Stimulated activated CD4-positive, alpha-beta T cell treated with anti-CD3 and anti-CD28 coated beads, TNF-alpha, amount 100 ng/mL, for 48 hours (primary cell): Measurements from ENCODE around the gene ZNF441.
"Not testable (repeated sequence)": the region's sequence is repeated elsewhere in the genome, so short reads cannot be mapped to it uniquely, and the experiment has no call there.

Experiments
- DNase-seq, 3 donors: peaks; one replicate each; pipeline ENCODE4 v3.0.0-alpha.2; 2020; ENCODE audit warnings: low read depth in 3 of 3

ZNF441 gene

DNA sequence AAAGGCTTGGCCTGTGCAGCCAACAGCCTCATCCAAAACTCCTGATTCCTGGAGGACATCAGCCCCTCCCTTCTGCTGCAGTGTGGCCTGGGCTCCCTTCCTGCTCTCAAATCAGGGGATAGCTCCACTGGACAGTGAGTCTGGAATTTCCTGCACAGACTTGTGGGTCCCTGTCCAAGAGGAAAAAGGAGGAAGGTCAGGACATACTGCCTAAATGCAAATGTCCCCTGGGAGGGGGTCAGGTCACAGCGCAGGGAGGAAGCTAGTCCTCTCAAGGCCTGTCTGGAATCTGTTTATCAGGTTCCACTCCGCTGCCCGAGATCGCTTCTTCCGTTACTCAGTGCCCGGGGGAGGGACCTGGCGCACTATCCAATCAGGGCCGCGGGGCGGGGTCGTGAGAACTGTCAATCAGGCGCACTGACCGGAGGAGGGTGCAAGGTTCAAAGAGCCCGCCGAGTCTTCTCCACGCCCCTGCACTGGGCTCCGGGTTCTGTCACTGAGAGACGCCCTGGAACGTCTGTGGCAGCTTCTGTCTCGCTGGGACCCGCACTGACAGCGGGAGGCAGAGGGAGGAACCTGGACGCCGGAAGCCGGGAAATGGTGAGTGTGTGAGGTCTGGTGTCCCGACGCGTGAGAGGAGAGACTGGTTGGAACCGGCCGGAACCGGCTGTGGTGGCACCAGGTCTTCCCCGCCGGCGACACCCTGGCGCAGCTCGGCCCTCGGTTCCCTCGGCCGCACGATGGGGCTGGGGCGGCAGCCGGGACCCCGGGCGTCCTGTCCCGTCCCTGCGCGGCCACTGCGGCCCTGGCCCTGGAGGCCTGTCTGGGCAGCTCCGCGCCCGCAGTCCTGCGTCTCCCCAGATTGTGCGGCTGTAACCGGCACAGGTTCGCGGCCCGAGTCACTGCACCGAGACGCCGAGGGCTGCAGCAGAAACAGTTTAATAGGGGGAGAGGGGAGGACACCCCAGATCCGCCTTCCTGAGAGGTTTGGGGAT, at the start of gene ZNF441:
Gene ZNF441, plus strand, starts transcription at position 404 of the 995 bp plus-strand sequence. Its CDS starts 194 bp downstream, at position 598.
- DNase-seq, result peak; percentile 89 to 96 (median 92)

DNA sequence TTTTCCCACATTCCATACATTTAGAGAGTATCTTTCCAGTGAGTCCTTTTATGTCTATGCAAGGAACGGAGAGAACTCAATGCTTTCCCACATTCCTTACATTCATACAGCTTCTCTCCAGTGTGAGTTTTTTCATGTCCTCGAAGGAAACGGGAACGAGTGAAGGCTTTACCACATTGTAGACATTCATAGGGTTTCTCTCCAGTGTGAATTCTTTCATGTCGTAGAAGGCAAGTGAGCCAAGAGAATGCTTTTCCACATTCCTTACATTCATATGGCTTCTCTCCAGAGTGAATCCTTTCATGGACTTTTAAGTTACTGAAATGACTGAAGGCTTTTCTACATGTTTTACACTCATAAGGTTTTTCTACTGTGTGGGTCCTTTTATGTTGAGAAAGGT, 45.1 kb upstream of the ZNF441 start:
- no peak for DNase-seq

DNA sequence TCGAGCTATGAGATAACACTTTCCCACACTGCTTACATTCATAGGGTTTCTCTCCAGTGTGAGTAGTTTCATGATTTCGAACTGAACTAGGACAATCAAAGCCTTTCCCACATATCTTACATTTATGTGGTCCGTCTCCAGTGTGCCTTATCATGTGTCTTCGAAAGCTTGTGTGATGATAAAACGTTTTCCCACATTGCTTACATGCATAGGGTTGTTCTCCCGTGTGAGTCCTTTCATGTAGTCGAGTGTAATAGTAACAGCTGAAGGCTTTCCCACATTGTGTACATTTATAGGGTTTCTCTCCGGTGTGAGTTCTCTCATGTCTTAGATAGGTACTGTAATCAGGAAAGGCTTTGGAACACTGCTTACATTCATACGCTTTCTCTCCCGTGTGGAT, 44.4 kb upstream of the ZNF441 start:
- no peak for DNase-seq

DNA sequence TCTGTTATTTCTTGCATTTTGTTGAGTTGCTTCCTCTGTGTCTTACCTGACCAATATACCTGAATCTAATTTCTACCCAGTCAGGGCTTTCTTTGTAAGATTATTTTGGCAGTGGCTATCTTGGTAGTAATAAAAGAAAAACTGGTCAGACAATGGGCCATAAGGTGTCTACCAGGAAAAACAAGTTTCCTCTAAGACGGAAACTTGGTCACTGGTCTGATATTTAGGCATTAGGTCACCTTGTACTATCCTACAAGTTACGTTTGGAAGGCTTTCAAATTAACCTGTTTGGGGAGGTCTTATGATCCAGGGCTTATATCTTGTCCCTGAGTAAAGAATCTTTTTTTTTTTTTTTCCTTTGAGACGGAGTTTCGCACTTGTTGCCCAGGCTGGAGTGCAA, 37.2 kb upstream of the ZNF441 start:
- no peak for DNase-seq

DNA sequence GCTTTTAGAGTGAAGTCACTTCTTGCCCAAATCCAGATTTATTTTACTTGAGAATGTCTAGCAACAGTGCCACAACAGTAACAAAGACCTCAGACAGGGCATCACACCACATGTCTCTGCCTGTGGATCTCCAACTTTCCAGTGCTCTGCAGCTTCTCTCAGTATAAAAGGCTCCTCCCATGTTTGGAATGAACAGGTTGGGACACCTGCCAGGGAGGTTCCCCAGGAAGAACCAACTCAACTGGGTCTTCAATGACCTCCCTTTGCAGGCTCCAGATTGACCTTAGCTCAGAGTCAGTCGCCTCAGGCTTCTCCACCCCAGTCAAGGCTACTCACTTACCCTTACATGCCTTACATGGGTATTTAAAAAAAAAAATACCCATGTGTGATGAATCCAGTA, 31.4 kb upstream of the ZNF441 start:
- DNase-seq, result no peak

DNA sequence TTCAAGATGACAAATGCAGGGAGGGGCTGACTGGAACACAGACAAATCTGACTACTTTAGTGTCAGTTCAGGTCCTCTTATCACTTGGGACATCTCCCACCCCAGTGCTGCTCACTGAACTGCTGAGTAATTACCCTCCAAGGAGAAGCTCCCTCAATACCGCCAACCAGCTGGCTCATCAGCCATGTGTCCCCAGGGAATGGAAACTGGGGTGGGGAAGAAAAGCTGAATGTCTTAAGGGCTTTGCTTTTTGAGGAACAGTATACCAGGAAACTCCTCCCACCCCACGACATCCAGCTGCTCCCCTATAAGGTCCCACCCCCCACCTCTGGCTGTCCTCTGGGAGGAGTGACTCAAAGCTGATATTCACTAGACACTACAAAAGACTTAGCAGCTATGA, 30.1 kb upstream of the ZNF441 start:
- no peak for DNase-seq

DNA sequence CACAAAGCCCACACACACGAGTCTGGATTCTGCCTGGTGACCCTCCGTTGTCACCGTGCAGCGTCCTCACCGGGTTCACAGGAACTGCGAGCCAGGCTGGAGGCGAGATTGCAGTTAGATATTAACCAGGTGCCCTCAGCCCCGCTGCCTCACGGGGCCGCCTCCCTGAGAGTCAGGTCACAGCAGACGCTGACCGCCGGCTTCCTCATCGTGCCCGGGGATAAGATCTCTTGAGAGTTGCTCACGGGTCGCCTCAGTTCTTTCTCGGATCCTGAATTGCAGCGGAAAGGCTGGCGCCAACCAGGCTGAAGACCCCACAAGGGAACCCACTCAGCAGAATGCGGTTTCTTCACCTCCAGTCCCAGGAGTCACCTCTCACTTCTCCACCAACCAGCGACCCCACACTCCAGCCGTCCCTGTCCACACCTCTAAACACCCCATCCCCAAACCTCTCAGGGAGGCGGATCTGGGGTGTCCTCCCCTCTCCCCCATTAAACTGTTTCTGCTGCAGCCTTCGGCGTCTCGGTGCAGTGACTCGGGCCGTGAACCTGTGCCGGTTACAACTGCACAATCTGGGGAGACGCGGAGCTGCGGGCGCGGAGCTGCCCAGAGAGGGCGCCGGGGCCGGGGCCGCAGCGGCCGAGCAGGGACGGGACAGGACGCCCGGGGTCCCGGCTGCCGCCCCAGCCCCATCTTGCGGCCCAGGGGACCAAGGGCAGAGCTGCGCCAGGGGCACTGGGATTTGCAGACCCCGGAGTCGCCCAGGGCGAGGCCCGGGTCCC, 28.6 kb upstream of the ZNF441 start:
- DNase-seq, result no peak

DNA sequence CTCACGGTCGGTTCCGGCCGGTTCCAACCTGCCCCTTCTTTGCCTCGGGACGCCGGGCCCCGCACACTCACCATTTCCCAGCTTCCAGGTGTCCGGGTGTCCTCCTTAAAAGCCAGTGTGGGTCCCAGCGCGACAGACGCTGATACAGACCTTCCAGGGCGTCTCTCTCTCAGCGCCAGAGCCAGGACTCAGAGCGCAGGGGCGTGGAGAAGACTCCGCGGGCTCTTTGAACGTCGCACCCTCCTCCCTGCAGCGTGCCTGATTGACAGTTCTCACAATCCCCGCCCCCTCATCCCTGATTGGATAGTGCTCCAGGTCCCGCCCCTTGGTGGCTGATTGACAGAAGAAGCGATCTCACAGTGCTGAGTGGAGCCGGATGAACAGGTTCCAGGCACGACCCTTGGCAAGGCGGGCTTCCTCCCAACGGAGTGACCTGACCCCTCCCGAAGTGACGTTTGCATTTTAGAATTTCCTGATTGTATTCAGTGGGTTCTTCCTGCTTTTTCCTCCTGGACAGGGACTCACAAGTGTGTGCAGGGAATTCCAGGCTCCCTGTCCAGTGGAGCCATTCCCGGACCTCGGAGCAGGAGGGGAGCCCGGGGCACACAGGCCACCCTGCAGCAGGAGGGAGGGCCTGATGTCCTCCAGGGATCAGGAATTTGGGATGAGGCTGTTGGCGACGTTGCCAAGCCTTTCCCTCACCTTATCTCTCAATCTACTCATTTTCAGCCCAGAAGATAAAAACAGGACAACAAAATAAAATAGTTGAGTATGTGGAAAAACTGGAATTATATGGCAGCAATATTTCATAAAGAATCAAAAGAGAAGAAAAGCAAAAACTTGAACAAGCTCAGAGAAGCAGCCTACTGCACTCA, 27.8 kb upstream of the ZNF441 start, which contains the start of gene ZNF823:
Gene ZNF823, minus strand, starts transcription at position 201 of the 875 bp plus-strand sequence. Its CDS starts 127 bp downstream, at position 74.
- DNase-seq, result peak; percentile 96 to 99 (median 98)

DNA sequence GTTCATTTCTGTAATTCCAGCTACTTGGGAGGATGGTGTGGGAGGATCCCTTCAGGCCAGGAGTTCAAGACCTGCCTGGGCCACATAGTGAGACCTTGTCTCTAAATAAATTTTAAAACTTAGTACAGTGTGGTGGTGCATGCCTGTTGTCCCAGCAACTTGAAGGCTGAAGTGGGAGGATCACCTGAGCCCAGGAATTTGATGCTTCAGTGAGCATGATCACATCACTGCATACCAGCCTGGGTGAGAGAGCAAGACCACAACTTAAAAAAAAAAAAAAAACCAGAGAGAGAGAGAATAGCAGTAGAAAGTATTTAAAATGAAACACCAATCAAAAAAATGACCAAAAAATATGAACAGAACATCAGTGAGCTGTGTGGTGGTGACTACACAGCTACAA, 20.9 kb upstream of the ZNF441 start:
- DNase-seq, result no peak

DNA sequence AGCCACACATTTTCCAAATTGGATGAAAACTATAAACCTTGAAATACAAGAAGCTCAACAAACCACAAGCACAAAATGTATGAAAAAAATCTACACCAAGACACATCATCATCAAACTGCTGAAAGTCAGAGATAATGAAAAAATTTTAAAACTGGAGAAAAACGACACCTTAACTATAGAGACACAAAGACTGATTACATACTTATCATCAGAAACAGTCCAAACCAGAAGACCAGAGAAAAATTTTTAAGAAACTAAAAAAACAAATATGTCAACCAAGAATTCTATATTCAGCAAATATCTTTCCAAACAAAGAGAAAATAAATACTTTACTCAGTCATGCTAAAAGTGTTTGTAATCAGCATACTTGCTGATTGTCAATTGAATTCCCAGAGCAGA, 19.5 kb upstream of the ZNF441 start:
- DNase-seq, result no peak

DNA sequence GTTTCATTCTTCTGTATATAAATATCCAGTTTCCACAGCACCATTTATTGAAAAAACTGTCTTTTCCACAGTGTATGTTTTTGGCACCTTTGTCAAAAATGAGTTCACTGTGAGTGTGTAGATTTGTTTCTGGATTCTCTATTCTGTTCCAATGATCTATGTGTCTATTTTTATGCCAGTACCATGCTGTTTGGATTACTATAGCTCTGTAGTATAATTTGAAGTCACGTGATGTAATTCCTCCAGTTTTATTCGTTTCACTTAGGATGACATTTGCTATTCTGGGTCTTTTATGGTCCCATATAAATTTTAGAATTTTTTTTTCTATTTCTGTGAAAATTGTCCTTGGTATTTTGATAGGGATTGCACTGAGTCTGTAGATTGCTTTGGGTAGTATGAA, 17.0 kb upstream of the ZNF441 start:
- DNase-seq, result no peak

DNA sequence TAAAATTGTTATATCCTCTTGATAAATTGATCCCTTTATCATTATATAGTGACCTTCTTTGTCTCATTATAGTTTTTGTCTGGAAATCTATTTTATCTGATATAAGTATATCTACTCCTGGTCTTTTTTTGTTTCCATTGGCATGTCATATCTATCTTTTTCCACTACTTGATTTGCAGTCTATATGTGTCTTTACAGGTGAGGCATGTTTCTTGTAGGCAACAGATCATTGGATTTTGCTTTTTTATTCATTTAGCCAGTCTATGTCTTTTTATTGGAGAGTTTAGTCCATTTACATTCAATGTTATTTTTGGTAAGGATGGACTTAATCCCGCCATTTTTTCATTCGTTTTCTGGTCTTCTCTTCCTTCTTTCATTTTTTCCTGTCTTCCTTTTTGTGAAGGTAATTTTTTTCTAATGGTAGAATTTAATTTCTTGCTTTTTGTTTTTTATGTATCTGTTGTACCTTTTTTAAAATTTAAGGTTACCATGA, 14.5 kb upstream of the ZNF441 start:
- no peak for DNase-seq

DNA sequence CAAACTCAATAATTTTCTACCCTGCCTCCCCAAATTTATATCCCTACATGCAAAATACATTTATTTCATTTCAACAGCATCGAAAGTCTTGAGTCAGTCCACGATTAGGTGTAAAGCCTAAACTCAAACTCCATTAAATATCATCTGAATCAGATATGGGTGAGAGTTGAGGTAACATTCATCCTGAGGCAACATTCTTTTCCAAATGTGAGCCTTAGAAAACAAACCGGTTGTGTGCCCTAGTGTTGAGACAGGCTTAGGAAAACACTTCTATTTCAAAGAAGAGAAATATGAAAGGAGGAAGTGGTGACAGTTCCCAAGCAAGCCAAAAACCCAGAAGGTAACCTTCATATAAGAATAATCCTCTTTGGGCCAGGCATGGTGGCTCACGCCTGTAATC, 12.1 kb upstream of the ZNF441 start:
- no peak for DNase-seq

DNA sequence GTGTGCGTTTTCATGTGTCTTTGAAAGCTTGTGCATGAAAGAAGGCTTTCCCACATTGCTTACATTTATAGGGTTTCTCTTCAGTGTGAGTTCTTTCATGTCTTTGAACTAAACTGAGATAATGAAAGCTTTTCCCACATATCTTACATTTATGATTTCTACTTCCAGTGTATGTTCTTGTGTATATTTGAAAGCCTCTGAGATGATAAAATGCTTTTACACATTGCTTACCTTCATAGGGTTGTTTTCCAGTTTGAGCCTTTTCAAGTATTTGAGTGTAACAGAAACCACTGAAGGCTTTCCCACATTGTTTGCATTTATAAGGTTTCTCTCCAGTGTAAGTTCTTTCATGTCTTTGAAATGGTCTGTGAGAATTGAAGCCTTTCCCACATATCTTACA, 9.8 kb upstream of the ZNF441 start:
- no peak for DNase-seq

DNA sequence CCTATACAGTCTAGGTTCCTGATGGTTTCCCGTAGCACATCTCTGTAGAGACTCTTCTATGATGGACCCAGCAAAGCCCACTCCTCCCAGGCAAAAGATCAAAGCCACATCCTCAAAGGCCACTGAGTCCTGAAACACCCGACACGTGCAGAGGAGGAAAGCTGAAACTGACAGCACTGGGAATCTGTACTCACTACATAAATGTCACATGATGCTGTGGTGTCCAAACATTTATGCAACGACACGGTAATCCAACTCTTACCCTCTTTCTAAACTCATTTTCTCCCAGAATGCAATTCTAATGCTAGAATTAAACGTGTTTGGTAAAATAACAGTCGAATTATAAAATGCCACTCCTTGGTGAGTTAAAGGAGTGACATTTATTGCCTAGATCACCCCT, 7.0 kb upstream of the ZNF441 start:
- DNase-seq, result no peak

DNA sequence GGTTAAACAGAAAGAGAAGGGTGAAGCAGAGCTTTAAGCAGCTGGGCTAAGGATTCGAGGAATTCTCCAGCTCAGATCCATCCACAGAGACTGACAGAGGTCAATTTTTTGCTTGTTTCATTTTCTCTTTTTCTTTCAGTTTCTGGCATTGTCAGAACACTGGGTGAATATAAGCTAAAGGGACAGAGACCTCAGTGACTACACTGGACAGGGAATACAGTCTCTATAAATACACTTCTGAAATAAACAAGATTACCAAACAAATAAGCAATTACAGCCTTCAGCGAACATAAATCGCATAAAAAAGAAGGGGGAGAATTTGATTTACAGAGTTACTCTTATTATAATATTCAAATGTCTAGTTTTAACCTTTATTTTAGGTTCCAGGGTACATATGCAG, 3.7 kb upstream of the ZNF441 start:
- DNase-seq, result no peak

DNA sequence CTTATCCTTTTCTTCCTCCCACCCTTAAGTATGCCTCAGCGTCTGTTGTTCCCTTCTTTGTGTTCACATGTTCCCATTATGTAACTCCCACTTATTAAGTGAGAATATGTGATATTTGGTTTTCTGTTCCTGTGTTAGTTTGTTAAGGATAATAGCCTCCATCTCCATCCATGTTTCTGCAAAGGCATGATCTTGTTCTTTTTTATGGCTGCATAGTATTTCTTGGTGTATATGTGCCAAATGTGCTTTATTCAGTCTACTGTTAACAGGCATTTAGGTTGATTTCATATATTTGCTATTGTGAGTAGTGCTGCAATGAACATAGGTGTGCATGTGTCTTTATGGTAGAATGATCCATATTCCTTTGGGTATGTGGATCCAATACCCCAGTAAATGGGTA, 3.2 kb upstream of the ZNF441 start:
- DNase-seq, result no peak

DNA sequence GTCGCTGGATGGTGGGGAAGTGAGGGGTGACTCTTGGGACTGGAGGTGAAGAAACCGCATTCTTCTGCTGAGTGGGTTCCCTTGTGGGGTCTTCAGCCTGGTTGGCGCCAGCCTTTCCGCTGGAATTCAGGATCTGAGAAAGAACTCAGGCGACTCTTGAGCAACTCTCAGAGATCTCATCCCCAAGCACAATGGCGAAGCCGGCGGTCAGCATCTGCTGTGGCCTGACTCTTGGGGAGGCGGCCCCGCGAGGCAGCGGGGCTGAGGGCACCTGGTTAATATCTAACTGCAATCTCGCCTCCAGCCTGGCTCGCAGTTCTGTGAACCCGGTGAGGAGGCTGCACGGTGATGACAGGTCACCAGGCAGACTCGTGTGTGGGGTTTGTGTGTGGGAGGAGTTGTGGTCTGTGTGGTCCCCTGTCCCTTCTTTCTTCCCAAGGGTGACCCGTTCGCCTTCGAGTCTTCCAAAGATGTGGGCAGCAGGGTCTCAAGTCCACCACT, 883 bp downstream of the ZNF441 start:
- no peak for DNase-seq

DNA sequence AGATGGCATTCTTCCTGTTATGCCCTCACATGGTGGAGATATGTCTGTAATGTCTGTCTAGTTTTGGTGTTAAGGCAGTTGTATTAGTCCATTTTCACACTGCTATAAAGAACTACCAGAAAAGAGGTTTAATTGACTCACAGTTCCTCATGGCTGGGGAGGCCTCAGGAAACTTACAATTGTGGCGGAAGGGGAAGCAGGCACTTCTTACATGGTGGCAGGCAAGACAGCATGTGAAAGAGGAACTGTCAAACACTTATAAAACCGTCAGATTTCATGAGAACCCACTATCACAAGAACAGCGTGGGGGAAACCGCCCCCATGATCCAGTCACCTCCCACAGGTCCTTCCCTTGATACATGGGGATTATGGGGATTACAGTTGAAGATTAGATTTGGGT, 3.2 kb downstream of the ZNF441 start:
- DNase-seq, result no peak

DNA sequence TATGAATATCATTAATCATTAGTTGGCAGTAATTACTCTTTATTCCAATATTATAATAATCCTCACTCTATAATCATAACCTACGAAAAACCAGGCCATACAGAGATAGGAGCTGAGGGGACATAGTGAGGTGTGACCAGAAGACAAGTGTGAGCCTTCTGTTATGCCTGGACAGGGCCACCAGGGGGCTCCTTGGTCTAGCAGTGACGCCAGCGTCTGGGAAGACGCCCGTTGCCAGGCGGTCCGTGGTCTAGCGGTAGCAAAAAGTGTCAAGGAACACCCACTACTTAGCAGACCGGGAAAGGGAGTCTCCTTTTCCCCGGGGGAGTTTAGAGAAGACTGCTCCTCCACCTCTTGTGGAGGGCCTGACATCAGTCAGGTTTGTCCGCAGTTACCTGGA, 4.7 kb downstream of the ZNF441 start:
- DNase-seq, result not testable (repeated sequence)

DNA sequence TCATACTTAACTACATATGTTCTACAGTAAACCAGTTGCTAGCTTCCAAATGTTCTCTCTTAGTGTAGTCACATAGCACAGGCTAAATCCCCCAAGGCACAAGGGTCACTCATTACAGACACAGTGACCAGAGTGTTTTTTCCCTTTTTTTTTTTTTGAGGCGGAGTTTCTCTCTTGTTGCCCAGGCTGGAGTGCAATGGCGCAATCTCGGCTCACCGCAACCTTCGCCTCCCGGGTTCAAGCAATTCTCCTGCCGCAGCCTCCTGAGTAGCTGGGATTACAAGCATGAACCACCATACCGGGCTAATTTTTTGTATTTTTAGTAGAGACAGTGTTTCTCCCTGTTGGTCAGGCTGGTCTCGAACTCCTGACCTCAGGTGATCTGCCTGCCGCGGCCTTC, 9.9 kb downstream of the ZNF441 start:
- DNase-seq, result not testable (repeated sequence)
